Activated CD8-positive, alpha-beta memory T cell treated with anti-CD3 and anti-CD28 coated beads for 24 hours (primary cell): ENCODE measurements around the gene VAMP5.
"Not testable (repeated sequence)": the region's sequence is repeated elsewhere in the genome, so short reads cannot be mapped to it uniquely, and the experiment has no call there.

Experiments used
- DNase-seq: peaks from one replicate; pipeline ENCODE4 v3.0.0-alpha.2; 2020

The VAMP5 gene

GRCh38 chr2:85602476-85603234 is 18.4 kb downstream of the VAMP5 start, which contains the start of gene TMEM150A:
Gene TMEM150A (minus strand): TSS chr2:85602698. CDS start chr2:85601948, 750 bp downstream.
- peak; percentile 97 for DNase-seq

DNA sequence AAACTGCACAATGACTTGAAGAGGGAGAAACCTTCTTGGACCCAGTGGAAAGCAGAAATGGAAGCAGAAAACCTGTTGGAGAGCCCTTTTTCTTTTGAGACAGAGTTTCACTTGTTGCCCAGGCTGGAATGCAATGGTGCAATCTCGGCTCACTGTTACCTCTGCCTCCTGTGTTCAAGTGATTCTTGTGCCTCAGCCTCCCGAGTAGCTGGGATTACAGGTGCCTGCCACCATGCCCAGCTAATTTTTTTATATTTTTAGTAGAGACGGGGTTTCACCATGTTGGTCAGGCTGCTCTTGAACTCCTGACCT is 19.9 kb downstream of the VAMP5 start:
- DNase-seq, result not testable (repeated sequence)

GRCh38 chr2:85604568-85605339 is 20.5 kb downstream of the VAMP5 start:
- DNase-seq, result no peak

DNA sequence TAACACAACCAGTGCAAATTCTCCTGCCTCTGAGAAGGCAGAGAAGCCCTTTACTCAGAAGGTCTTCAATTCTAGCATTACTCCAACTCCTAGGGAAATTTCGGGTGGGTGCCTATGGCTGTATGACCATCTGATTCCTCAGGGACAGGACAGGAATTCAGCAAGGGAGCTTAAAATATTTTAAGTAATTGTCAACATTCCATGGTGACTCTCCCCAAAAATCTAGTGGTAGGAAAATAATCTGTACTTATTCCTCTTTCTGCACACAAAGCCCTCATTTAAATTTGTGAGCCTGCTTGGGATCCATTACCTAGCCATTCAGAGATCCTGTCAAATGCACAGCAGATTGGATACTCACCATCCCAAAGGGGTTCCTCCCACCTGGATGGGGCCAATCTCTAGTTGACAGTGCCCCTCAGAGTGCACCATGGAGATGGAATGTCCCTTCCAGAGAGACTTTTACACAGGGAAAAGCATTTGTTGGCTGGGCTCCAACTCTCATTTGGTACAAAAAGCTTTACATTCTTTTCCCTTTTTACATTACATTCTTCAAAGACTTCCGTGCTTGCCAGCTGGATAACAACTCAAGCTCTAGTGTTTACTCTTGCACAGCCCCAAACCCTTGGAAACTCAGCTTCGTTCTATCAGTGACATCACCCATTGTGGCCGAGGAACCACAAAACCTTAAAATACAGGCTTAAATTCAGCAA is 21.3 kb downstream of the VAMP5 start:
- DNase-seq, result no peak

GRCh38 chr2:85606116-85606455 is 21.9 kb downstream of the VAMP5 start:
- DNase-seq, result no peak

DNA sequence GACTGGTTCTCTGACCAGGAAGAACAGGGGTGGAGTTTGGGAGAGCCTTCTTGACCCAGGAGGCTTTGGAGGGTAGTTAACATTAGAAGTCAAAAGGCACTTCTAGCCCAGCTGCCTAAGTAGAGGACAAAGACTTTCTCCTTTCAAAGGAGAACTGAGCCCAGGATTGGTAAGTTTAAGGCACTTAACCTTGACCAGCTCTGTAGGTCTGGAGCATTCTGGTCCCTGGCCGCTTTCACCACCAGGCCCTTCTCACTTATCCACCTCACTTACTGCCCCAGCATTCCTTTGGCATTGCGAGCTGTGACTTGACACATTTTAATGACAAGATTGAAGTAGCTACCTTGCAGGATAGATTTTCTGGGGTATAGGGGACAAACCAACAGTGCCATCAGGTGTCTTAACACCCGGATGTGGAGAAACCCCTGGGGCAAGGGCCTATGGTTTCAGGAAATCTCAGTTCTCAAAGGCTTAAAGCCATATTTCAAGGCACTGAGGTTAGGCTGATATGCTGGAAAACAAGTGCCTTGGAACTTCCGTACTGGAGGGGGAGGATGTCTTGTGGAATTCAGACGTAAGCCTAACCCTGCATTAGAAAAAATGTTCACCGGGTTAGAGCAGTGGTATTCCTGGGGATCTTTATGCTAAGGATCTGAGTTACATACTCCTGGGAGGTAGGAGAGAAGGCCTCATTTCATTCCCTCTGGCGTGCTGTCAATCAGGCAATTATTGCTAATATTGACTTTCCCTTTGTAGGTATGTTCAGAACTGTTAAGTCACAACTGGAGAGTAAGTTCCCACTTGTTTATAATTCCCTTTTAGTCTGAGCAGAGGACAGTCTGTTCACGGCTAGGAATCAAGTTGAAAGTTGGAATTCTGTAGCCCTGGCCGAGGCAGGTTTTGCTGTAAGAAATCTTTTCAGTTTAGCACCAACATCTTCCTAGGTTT is 23.3 kb downstream of the VAMP5 start:
- no peak for DNase-seq

GRCh38 chr2:85611217-85611704 is 27.0 kb downstream of the VAMP5 start:
- no peak for DNase-seq

- DNase-seq, result peak; percentile 93
These were observed 27.7 kb downstream of the VAMP5 start, which contains the start of gene C2orf68 for GRCh38 chr2:85611705-85612587. Gene C2orf68 (minus strand): TSS chr2:85612066. CDS start chr2:85611984, 82 bp downstream.

DNA sequence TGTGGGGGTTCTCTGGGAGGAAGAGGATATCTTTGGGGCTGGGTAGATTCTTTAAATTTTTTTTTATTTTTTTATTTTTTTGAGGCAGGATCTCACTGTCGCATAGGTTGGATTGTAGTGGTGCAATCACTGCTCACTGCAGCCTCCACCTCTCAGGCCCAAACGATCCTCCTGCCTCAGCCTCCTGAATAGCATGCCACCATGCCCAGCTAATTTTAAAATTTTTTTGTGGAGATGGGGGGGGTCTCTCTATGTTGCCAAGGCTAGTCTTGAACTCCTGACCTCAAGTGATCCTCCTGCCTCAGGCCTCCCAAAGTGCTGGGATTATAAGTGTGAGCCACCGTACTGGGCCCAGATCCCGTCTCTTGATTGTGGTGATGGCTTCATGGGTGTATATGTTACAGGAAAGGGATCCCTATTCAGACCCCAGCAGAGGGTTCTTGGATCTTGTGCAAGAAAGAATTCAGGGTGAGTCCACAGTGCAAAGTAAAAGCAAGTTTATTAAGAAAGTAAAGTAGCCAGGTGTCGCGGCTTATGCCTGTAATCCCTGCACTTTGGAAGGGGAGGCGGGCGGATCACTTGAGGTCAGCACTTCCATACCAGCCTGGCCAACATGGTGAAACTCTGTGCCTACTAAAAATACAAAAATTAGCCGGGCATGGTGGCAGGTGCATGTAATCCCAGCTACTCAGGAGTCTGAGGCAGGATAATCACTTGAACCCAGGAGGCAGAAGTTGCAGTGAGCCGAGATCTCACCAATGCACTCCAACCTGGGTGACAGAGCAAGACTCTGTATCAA is 29.7 kb downstream of the VAMP5 start:
- DNase-seq, result no peak

- DNase-seq, result not testable (repeated sequence)
These were observed 30.5 kb downstream of the VAMP5 start for GRCh38 chr2:85614757-85615156.

DNA sequence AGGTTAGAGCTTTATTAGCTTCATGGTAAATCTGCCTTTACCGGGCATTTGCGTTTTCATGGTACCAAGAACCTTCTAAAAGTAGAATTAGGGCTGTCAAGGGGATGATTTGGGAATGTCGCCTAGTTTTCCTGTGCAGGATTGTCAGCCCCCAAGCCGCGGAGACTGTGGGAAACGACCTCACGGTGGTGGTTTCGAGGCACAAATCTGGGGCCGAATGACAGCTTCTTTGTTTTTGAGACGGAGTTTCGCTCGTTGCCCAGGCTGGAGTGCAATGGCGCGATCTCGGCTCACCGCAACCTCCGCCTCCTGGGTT is 31.1 kb downstream of the VAMP5 start:
- DNase-seq, result no peak

GRCh38 chr2:85617723-85618122 is 33.5 kb downstream of the VAMP5 start:
- DNase-seq, result not testable (repeated sequence)

DNA sequence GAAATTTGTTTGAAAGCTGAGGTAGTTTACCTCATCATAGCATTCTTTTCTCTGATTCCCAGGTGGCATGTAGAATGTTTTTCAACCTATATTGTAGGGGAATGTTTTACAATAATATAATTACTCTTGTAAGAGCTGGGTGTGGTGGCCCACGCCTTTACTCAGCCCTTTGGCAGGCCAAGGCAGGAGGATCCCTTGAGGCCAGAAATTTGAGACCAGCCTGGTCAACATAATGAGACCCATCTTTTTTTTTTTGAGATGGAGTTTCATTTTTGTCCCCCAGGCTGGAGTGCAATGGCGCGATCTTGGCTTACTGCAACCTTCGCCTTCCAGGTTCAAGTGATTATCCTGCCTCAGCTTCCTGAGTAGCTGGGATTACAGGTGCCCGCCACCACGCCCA is 35.4 kb downstream of the VAMP5 start:
- no peak for DNase-seq

DNA sequence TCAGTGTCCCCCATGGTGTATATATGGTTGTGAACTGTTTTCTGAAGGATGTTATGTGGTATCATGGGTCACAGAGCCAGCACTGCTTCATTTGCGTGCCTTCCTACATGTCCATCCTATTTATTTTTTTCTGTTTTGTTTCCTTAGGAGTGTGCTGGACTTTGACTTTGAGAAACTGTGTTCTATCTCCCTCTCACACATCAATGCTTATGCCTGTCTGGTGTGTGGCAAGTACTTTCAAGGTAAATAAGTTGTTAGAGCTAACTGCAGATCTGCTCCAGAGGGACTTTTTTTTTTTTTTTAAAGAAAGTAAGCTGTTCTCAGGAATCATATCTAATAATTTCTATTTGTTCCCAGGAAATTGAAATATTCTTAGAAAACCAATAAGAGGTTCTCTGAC is 37.1 kb downstream of the VAMP5 start:
- DNase-seq, result no peak

DNA sequence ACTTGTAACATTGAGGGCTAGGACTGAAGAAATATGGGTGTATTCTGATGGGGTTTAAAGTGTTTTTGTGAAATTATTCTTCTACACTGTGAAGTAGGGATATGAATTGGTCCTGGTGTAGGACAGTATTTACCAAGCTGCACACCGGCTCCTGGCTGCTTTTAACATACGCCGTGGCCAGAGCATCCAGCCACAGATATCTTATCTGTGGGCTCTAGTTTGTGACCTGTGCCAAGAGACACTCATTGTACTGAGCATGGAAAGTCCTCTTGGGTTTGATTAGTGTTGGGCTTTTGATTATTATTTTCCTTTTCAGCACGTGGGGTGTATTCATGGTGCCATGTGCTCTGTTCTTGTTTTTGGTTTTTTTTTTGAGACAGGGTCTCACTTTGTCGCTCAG is 39.8 kb downstream of the VAMP5 start:
- no peak for DNase-seq

DNA sequence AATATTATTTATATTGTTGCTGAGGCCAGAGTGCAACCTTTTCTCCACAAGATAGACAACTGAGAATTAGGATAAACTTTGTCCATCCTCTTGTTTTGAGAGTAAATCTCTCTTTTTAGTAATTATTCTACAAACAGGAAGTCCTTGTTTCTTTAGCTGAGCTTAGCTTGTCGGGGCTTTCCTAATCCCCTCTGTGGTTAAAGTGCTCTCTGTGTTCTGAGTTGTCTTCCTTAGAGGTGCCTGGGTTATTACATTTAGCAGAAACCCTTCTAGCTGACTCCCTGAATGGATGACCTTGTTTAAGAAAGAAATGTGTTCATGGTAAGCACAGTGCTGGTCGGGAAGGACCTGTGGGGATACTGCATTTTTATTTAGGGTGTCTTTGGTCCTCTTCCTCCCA is 44.4 kb downstream of the VAMP5 start:
- no peak for DNase-seq

- DNase-seq, result no peak
These were observed 47.1 kb downstream of the VAMP5 start for GRCh38 chr2:85631316-85631715.

GRCh38 chr2:85635011-85635410 is 50.8 kb downstream of the VAMP5 start:
- no peak for DNase-seq

DNA sequence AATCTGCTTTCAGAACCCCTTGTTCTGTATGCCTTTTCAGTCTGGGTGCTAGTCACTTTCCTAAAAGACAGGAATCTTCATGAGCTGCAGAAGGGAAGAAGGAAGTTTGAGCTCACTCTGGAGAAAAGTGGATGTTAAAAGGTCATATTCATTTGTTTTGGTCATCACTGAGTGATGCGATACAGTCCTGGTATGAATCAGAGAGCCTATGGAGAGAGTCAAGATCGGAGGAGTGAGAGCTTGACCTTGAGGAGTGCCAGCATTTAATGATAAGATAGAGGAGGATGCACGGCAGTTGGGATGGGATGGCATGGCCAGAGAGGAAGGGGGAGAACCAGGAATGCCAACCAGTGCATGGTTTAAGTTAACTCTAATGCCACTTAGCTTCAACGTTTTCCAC is 51.4 kb downstream of the VAMP5 start:
- no peak for DNase-seq

DNA sequence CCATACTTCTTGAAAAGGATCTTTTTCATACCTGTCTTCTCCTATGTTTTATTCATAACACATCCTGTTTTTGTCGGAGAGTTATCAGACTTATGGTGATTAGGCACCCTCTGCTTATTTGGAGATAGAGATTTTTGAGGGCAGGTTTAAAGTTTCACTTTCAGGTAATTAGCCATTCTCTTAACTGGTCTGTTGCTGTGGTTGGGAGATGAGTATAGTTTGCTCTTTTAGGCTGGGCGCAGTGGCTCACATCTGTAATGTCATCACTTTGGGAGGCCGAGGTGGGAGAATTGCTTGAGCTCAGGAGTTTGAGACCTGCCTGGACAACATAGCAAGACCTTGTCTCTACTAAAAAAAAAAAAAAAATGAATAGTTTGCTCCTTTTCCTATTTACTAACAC is 58.5 kb downstream of the VAMP5 start:
- no peak for DNase-seq
